ENCODE measurements around the gene EIF4E. TPM values are rescaled to one million over a fixed set of nuclear protein-coding genes. Genes with fewer than 3 reads are reported as not detected.
A peak's percentile ranks its signal among the peaks of the same experiment; 100 is the strongest.
"Not testable (repeated sequence)": the region's sequence is repeated elsewhere in the genome, so short reads cannot be mapped to it uniquely, and the experiment has no call there.

Gene EIF4E
- total RNA-seq, 6 experiments from 2014 or later: 117 to 147 (median 127) TPM

GRCh38 chr4:98932539-98932938 lies 3.6 kb upstream of the EIF4E start:
- peaks cover 24% of the 10 kb centered on the region for H3K36me3 Mint-ChIP-seq (ENCODE audit: low read depth)
- H3K4me3 Mint-ChIP-seq: peak overlapping the region; percentile 36
- H3K27ac Mint-ChIP-seq: peak overlapping the region; percentile 80
- peaks cover 17% of the 10 kb centered on the region for H3K9me3 Mint-ChIP-seq
- no peak for TF ChIP-seq CTCF (IDR thresholded peaks at IDR 0.05)
- H3K4me1 Mint-ChIP-seq (ENCODE audit: low read depth): peaks cover 33% of the 10 kb centered on the region
- peak; percentile 71 for DNase-seq
- H3K27me3 Mint-ChIP-seq (ENCODE audit: insufficient read depth): no peaks in the 10 kb centered on the region; the same call in 1 of the 2 replicates

- no peak for DNase-seq
- H3K36me3 Mint-ChIP-seq (ENCODE audit: low read depth): peaks cover 37% of the 10 kb centered on the region
- H3K4me3 Mint-ChIP-seq: peak overlapping the region; percentile 99
- TF ChIP-seq CTCF (IDR thresholded peaks at IDR 0.05): no peak
- H3K27me3 Mint-ChIP-seq (ENCODE audit: insufficient read depth): no peaks in the 10 kb centered on the region; the same call in 1 of the 2 replicates
- peak overlapping the region; percentile 99 for H3K27ac Mint-ChIP-seq
- peaks cover 17% of the 10 kb centered on the region for H3K9me3 Mint-ChIP-seq
- peaks cover 47% of the 10 kb centered on the region for H3K4me1 Mint-ChIP-seq (ENCODE audit: low read depth)
These were observed 1.5 kb upstream of the EIF4E start for GRCh38 chr4:98930311-98930865.

GRCh38 chr4:98929341-98930267 lies 671 bp upstream of the EIF4E start:
- H3K9me3 Mint-ChIP-seq: peaks cover 17% of the 10 kb centered on the region
- H3K4me1 Mint-ChIP-seq (ENCODE audit: low read depth): peaks cover 50% of the 10 kb centered on the region
- peaks cover 39% of the 10 kb centered on the region for H3K36me3 Mint-ChIP-seq (ENCODE audit: low read depth)
- DNase-seq: peak; percentile 99
- no peaks in the 10 kb centered on the region; the same call in 1 of the 2 replicates for H3K27me3 Mint-ChIP-seq (ENCODE audit: insufficient read depth)
- H3K27ac Mint-ChIP-seq: peak overlapping the region; percentile 99
- H3K4me3 Mint-ChIP-seq: peak overlapping the region; percentile 99
- TF ChIP-seq CTCF (IDR thresholded peaks at IDR 0.05): peak; percentile 10; the same call in 1 of the 2 replicates

- H3K4me1 Mint-ChIP-seq (ENCODE audit: low read depth): peaks cover 48% of the 10 kb centered on the region
- peaks cover 17% of the 10 kb centered on the region for H3K9me3 Mint-ChIP-seq
These were observed 815 bp downstream of the EIF4E start for GRCh38 chr4:98928131-98928504.

GRCh38 chr4:98926257-98926656 lies 2.7 kb downstream of the EIF4E start:
- peaks cover 41% of the 10 kb centered on the region for H3K4me1 Mint-ChIP-seq (ENCODE audit: low read depth)
- DNase-seq; H3K9me3 Mint-ChIP-seq; H3K27me3 Mint-ChIP-seq (ENCODE audit: insufficient read depth): not testable (repeated sequence)
- peaks cover 39% of the 10 kb centered on the region for H3K36me3 Mint-ChIP-seq (ENCODE audit: low read depth)
- peak overlapping the region; percentile 66 for H3K27ac Mint-ChIP-seq
- peak overlapping the region; percentile 99; the same call in 1 of the 2 replicates for H3K4me3 Mint-ChIP-seq

More at GRCh38 chr4:98928131-98928504, 815 bp downstream of the EIF4E start:
- Mint-ChIP-seq H3K27ac (peak overlapping the region; percentile 99), H3K36me3 (ENCODE audit: low read depth) (peaks cover 41% of the 10 kb centered on the region), H3K27me3 (ENCODE audit: insufficient read depth) (no peaks in the 10 kb centered on the region; the same call in 1 of the 2 replicates), H3K4me3 (peak overlapping the region; percentile 99)
- TF ChIP-seq CTCF (IDR thresholded peaks at IDR 0.05): no peak
- peak; percentile 66 for DNase-seq

GRCh38 chr4:98921292-98921691 lies 7.6 kb downstream of the EIF4E start:
- Mint-ChIP-seq H3K36me3 (ENCODE audit: low read depth) (peaks cover 34% of the 10 kb centered on the region), H3K9me3 (no peaks in the 10 kb centered on the region), H3K27me3 (ENCODE audit: insufficient read depth) (no peaks in the 10 kb centered on the region), H3K4me1 (ENCODE audit: low read depth) (peaks cover 51% of the 10 kb centered on the region), H3K27ac (peak overlapping the region; percentile 46; the same call in 1 of the 2 replicates), H3K4me3 (no peak overlapping the region)
- no peak for DNase-seq
- TF ChIP-seq CTCF (IDR thresholded peaks at IDR 0.05): no peak

All from HFFc6 (cell line).